Spleen (tissue), 7 donors: ENCODE results near the gene APOL4.

Experiments used
- CTCF ChIP-seq, 11 experiments: fragments of 200-600 bp in 7 of 11; fragments of 450-650 bp in 4 of 11; sonication (generic) in 4 of 11; IDR thresholded peaks in 8 of 11; conservative IDR thresholded peaks in 3 of 11; 1 replicate in 7 of 11; 2 replicates in 4 of 11; pipeline versions ENCODE4 v1.4.0 to v1.8.0; 2016 to 2021; ENCODE audit warnings: antibody characterized with exemption in 11 of 11, inconsistent platforms in 4 of 11, mild to moderate bottlenecking in 1 of 11
- POLR2A ChIP-seq, 3 donors: fragments of 450-650 bp; IDR thresholded peaks; one replicate each; pipeline ENCODE4 v1.5.1; 2017; ENCODE audit warnings: antibody characterized with exemption in 3 of 3, mild to moderate bottlenecking in 1 of 3
- donor health status: DM: no; HTN: no; CAD: no; lungs with moderate emphysema.
- donor health status: DM: no; HTN: no; CAD: no.
- donor health status: DM: no; HTN: no; CAD: no.

GRCh38 chr22:36206255-36206654 lies 4.6 kb upstream of the APOL4 start:
- TF ChIP-seq CTCF (IDR thresholded peaks at IDR 0.05 in 8 of 11, conservative IDR thresholded peaks at IDR 0.05 in 3 of 11) (no peak), POLR2A (IDR thresholded peaks at IDR 0.05) (no peak)
